Uterus (tissue), 4 donors: Measurements from ENCODE around the gene C9orf50. TPM values are rescaled to one million over a fixed set of nuclear protein-coding genes. Genes with fewer than 3 reads are reported as not detected.

ENCODE experiments used
- DNase-seq, 2 donors: peaks; one replicate each; pipeline ENCODE4 v3.0.0-alpha.2; 2019 to 2020
- H3K27ac ChIP-seq, 2 donors: fragments of 200-600 bp; sonication (generic); 1 replicate in 1 of 2; 2 replicates in 1 of 2; pipeline ENCODE4 v1.5.1; 2016 to 2018
- H3K27me3 ChIP-seq, 2 donors: fragments of 200-600 bp; sonication (generic); one replicate each; pipeline ENCODE4 v1.5.1; 2018 to 2019; ENCODE audit warnings: control low read depth in 1 of 2
- H3K36me3 ChIP-seq, 2 donors: fragments of 200-600 bp; sonication (generic); one replicate each; pipeline ENCODE4 v1.5.1; 2019; ENCODE audit warnings: control low read depth in 1 of 2
- H3K4me1 ChIP-seq, 2 donors: fragments of 200-600 bp; sonication (generic); one replicate each; pipeline ENCODE4 v1.5.1; 2018 to 2019; ENCODE audit warnings: control low read depth in 1 of 2
- H3K4me3 ChIP-seq, 2 donors: fragments of 200-600 bp; sonication (generic); 1 replicate in 1 of 2; 2 replicates in 1 of 2; pipeline ENCODE4 v1.5.1; 2018 to 2019; ENCODE audit warnings: mild to moderate bottlenecking in 1 of 2
- H3K9me3 ChIP-seq, 2 donors: fragments of 200-600 bp; sonication (generic); one replicate each; pipeline ENCODE4 v1.5.1; 2019; ENCODE audit warnings: control low read depth in 1 of 2
- POLR2A ChIP-seq, 2 donors: fragments of 450-650 bp; IDR thresholded peaks; one replicate each; pipeline ENCODE4 v1.6.1; 2016; ENCODE audit warnings: antibody characterized with exemption in 2 of 2, mild to moderate bottlenecking in 1 of 2, moderate library complexity in 1 of 2
- intact Hi-C: fragments of 100-400 bp; cut with DNase I; formaldehyde crosslinking; loops from one replicate; pipeline ENCODE4 v1.15.1; 2023; ENCODE audit warnings: low total_unique reads
- total RNA-seq, 4 donors: library from RNA; depleted of rRNA in 3 of 4; stranded (reverse); fragments of >200 nt in 3 of 4; gene quantifications; one replicate each; pipeline versions ENCODE4 v1.1.0 to v1.2.4, GENCODE V29; 2014 to 2023
- TF ChIP-seq, protein P1 (sequence below), 4 experiments: fragments of 200-600 bp in 2 of 4; fragments of 450-650 bp in 2 of 4; sonication (generic) in 2 of 4; IDR thresholded peaks; one replicate each; pipeline ENCODE4 v1.5.1; 2016 to 2019; ENCODE audit warnings: antibody characterized with exemption in 4 of 4, mild to moderate bottlenecking in 2 of 4, moderate library complexity in 1 of 4
- donor health status: DM: yes; HTN: yes; CAD: no.

C9orf50 gene
- total RNA-seq, 4 donors from 2014 or later, result 0.35 TPM; not detected in 3

DNA sequence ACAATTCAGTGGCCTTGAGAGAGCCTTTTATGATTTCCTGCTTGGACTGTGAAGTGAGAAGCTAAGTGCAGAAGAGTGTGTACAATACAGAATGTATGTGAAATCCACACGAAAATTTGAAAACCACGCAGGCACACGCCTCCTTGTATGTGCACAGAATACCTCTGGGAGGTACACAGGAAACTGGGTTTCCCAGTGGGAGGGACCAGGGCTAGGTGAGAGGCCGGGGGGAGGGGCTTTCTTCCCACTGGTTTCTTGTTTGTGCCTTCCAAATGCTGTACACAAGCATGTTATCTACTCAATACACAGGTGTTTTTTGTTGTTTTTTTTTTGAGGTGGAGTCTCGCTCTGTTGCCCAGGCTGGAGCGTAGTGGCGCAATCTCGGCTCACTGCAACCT, 16.1 kb downstream of the C9orf50 start:
- no peak overlapping the region for H3K4me3 ChIP-seq
- no peak for TF ChIP-seq POLR2A (IDR thresholded peaks at IDR 0.05)
- TF ChIP-seq, protein P1, sequence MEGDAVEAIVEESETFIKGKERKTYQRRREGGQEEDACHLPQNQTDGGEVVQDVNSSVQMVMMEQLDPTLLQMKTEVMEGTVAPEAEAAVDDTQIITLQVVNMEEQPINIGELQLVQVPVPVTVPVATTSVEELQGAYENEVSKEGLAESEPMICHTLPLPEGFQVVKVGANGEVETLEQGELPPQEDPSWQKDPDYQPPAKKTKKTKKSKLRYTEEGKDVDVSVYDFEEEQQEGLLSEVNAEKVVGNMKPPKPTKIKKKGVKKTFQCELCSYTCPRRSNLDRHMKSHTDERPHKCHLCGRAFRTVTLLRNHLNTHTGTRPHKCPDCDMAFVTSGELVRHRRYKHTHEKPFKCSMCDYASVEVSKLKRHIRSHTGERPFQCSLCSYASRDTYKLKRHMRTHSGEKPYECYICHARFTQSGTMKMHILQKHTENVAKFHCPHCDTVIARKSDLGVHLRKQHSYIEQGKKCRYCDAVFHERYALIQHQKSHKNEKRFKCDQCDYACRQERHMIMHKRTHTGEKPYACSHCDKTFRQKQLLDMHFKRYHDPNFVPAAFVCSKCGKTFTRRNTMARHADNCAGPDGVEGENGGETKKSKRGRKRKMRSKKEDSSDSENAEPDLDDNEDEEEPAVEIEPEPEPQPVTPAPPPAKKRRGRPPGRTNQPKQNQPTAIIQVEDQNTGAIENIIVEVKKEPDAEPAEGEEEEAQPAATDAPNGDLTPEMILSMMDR (IDR thresholded peaks at IDR 0.05), result no peak
- H3K9me3 ChIP-seq, result no peaks in the 10 kb centered on the region
- no peaks in the 10 kb centered on the region for H3K27me3 ChIP-seq
- H3K27ac ChIP-seq, result no peak overlapping the region
- no peaks in the 10 kb centered on the region for H3K36me3 ChIP-seq
- DNase-seq, result no peak
- intact Hi-C loops, result loop anchor here (5.0 kb wide), 2 partner anchors 102 to 432 kb away; no protein-coding TSS in a partner anchor
- H3K4me1 ChIP-seq, result peaks cover 0 to 5% of the 10 kb centered on the region in 2 donors

DNA sequence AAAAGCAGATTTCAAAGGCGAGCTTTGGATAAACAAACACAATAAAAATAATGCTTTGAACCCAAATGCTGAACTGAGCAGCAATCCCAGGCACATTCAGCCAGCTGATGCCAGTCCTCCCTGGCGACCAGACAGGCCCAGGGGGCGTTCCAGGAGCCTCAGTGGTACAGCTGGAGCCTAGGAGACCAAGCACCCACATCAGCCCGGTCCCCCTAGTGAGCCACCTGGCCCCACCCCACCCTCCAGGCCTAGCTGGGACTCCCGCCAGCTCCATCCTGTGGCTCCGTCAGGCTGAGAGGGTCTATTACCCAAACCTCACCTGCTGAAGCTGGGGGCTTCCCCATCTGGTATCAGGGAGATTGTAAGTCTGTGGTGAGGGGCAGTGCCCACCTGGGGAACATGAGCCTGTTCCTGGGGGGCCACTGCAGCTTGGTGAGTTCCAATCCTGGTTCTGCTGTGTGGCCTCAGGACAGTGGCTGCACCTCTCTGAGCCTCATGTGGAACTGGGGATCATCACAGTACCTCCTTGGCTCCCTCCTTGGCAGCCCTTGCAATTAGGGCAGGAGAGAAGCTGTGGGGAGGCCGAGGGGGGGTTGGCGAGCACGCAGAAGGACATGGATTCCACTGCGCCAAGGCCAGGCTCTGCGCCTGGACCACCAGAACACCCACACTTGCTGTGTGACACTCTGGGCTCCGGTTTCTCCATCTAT, 16.7 kb downstream of the C9orf50 start:
- DNase-seq, result no peak
- TF ChIP-seq POLR2A (IDR thresholded peaks at IDR 0.05), result no peak
- TF ChIP-seq, protein P1 (IDR thresholded peaks at IDR 0.05), result no peak
- no peaks in the 10 kb centered on the region for H3K36me3 ChIP-seq
- H3K9me3 ChIP-seq, result no peaks in the 10 kb centered on the region
- no peak overlapping the region for H3K4me3 ChIP-seq
- intact Hi-C loops, result no loop called here
- H3K4me1 ChIP-seq, result no peaks in the 10 kb centered on the region
- H3K27ac ChIP-seq, result no peak overlapping the region
- H3K27me3 ChIP-seq, result no peaks in the 10 kb centered on the region

DNA sequence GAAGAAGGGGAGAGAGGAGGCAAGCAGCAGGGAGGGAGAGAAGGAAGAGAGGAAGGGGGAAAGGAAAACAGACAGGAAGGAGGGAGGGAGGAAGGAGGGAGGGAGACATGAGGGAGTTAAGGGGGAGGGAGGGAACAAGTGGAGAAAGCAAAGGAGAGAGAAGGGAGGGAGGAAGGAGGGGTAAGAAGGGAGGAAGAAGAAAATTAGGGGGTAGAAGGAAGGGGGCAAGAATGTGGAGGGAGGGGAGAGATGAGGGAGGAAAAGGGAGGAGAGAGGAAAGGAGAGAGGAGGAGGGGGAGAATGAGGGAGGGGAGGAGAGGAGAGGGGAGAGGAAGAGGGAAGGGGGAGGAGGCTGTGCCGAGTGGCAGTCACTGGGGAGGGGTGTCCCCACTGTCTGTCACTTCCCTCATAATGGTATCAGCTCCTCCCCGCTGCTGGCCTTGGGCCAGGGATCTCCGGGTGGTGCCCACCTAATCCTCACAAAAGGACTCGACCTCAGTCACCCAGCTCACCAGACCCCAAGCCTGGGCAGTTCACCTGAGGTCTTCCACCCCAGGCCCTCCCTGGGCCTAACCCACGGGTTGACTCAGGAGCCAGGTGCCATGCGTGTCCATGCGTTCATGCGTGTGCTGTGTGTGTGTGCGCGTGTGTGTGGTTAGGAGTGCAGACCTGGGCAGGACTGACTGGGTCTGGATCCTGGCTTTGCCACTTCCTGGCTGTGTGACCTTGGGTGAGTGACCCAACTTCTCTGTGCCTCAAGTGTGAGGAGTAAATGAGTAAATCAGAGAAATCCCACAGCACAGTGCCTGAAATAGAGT, 18.1 kb downstream of the C9orf50 start:
- DNase-seq, result no peak
- Histone ChIP-seq H3K27me3 (no peaks in the 10 kb centered on the region), H3K4me3 (no peak overlapping the region), H3K9me3 (no peaks in the 10 kb centered on the region), H3K27ac (no peak overlapping the region), H3K4me1 (peaks cover 0 to 5% of the 10 kb centered on the region in 2 donors), H3K36me3 (no peaks in the 10 kb centered on the region)
- TF ChIP-seq POLR2A (IDR thresholded peaks at IDR 0.05), result peak in 1 of 2 donors; percentile 2
- TF ChIP-seq, protein P1 (IDR thresholded peaks at IDR 0.05), result no peak
- intact Hi-C loops, result no loop called here

DNA sequence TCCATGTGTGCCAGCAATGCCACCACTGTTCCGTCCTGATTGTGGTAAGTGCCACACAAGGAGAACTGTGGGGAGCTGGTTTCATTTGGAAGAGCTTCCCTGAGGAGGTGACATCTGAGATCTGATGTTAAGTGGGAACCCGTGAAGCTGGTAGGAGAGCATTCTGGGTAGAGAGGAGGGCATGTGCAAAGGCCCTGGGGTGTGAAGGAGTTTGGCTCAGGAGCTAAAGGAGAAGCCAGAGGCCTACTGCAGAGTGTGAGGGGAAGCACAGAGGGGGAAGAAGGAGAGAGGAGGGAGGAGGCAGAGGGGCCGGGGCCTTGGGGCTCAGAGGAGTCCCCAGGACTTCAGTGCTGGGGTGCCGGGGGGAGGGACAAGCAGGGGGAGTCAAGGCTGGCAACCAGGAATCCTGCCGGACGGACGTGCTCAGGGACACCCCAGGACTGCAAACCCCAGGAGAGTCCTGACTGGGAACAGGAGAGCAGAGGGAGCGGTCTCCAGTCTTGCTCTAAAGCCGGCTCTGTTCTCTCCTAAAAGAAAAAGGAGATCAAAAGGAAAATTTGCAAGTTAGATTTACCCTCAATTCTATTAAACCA, 19.7 kb downstream of the C9orf50 start:
- Histone ChIP-seq H3K27ac (no peak overlapping the region), H3K9me3 (no peaks in the 10 kb centered on the region), H3K4me3 (no peak overlapping the region), H3K4me1 (peaks cover 0 to 8% of the 10 kb centered on the region in 2 donors), H3K27me3 (no peaks in the 10 kb centered on the region), H3K36me3 (no peaks in the 10 kb centered on the region)
- TF ChIP-seq, protein P1 (IDR thresholded peaks at IDR 0.05), result no peak
- no peak for TF ChIP-seq POLR2A (IDR thresholded peaks at IDR 0.05)
- intact Hi-C loops, result no loop called here
- no peak for DNase-seq
